GM12878 (cell line): ENCODE measurements around the gene KLHL35.

ENCODE experiments used
- CTCF ChIP-seq, 3 experiments: IDR thresholded peaks in 2 of 3; conservative IDR thresholded peaks in 1 of 3; 2 replicates each; pipeline ENCODE4 v1.5.1; 2011; ENCODE audit warnings: low read depth in 3 of 3, low read length in 3 of 3, mild to moderate bottlenecking in 3 of 3, control low read depth in 2 of 3, moderate library complexity in 2 of 3, inconsistent platforms in 1 of 3, mixed read lengths in 1 of 3; ENCODE audit not compliant: control insufficient read depth in 2 of 3, insufficient read depth in 1 of 3; ENCODE audit errors: extremely low read depth in 1 of 3
- EGR1 ChIP-seq, 2 experiments: IDR thresholded peaks; 1 replicate in 1 of 2; 2 replicates in 1 of 2; pipeline ENCODE4 v1.6.1; 2011 to 2012; ENCODE audit warnings: low read depth in 2 of 2, low read length in 2 of 2, borderline replicate concordance in 1 of 2, mild to moderate bottlenecking in 1 of 2, moderate library complexity in 1 of 2
- POLR2AphosphoS5 ChIP-seq: IDR thresholded peaks from 2 replicates; pipeline ENCODE4 v1.6.1; 2011; ENCODE audit warnings: mild to moderate bottlenecking, low read length, inconsistent platforms
- SUZ12 ChIP-seq: fragments of 200-600 bp; sonication (generic); IDR thresholded peaks from one replicate; pipeline ENCODE4 v1.6.1; 2018; ENCODE audit warnings: antibody characterized with exemption, mild to moderate bottlenecking; ENCODE audit not compliant: unreplicated experiment

- TF ChIP-seq CTCF (IDR thresholded peaks at IDR 0.05 in 2 of 3, conservative IDR thresholded peaks at IDR 0.05 in 1 of 3; ENCODE audit: control insufficient read depth in 2 of 3, extremely low read depth in 1 of 3, insufficient read depth in 1 of 3, low read depth in 3 of 3, low read length in 3 of 3) (no peak), EGR1 (IDR thresholded peaks at IDR 0.05; ENCODE audit: borderline replicate concordance in 1 of 2, low read depth in 2 of 2, low read length in 2 of 2) (no peak), SUZ12 (no peak), POLR2AphosphoS5 (no peak)
Measured at GRCh38 chr11:75477614-75477935, 44.6 kb upstream of the KLHL35 start.
